IPS DF 6.9 (cell line): ENCODE data around the gene YKT6.

ENCODE experiments used
- DNase-seq: peaks from one replicate; pipeline ENCODE4 v3.0.0-alpha.2; 2013; ENCODE audit warnings: low read depth, low spot score
- H3K27ac ChIP-seq: one replicate; pipeline ENCODE4 v1.5.1; 2013; ENCODE audit warnings: low read length, control low read depth
- H3K27me3 ChIP-seq: 2 replicates; pipeline ENCODE4 v1.6.1; 2013; ENCODE audit warnings: mild to moderate bottlenecking, low read length; ENCODE audit not compliant: control insufficient read depth, insufficient read depth
- H3K36me3 ChIP-seq: 2 replicates; pipeline ENCODE4 v1.6.1; 2013; ENCODE audit warnings: low read length; ENCODE audit not compliant: control insufficient read depth, insufficient read depth
- H3K4me1 ChIP-seq: 2 replicates; pipeline ENCODE4 v1.6.1; 2013; ENCODE audit warnings: low read length; ENCODE audit not compliant: control insufficient read depth, insufficient read depth
- H3K4me3 ChIP-seq: 2 replicates; pipeline ENCODE4 v1.5.1; 2013; ENCODE audit warnings: mild to moderate bottlenecking, low read length
- H3K9me3 ChIP-seq: 2 replicates; pipeline ENCODE4 v1.6.1; 2013; ENCODE audit warnings: low read length, inconsistent platforms; ENCODE audit not compliant: control insufficient read depth, insufficient read depth
- WGBS: extraction: QIAGEN DNeasy Blood & Tissue Kit; methylation state at CpG from one replicate; pipeline ENCODE4 v1.1.7; 2013; ENCODE audit warnings: mixed read lengths, missing lambda C conversion rate; ENCODE audit not compliant: insufficient read length, insufficient coverage; 5-methylcytosine and 5-hydroxymethylcytosine counted together

YKT6 gene

GRCh38 chr7:44244282-44244681 lies 43.5 kb downstream of the YKT6 start:
- WGBS, result no CpG with 5 or more reads among the region's 8 CpGs
- DNase-seq, result no peak
- H3K9me3 ChIP-seq, result no peaks in the 10 kb centered on the region
- no peaks in the 10 kb centered on the region for H3K27me3 ChIP-seq
- no peak overlapping the region for H3K27ac ChIP-seq
- no peaks in the 10 kb centered on the region for H3K4me1 ChIP-seq
- H3K4me3 ChIP-seq, result no peak overlapping the region
- H3K36me3 ChIP-seq, result no peaks in the 10 kb centered on the region

- Histone ChIP-seq H3K4me3 (no peak overlapping the region), H3K4me1 (no peaks in the 10 kb centered on the region), H3K27me3 (no peaks in the 10 kb centered on the region), H3K36me3 (no peaks in the 10 kb centered on the region), H3K27ac (no peak overlapping the region), H3K9me3 (no peaks in the 10 kb centered on the region)
- no CpG with 5 or more reads among the region's 7 CpGs for WGBS
- DNase-seq, result no peak
Observed at GRCh38 chr7:44246396-44247113, 45.8 kb downstream of the YKT6 start.

- H3K4me3 ChIP-seq, result no peak overlapping the region
- no peaks in the 10 kb centered on the region for H3K9me3 ChIP-seq
- no CpG with 5 or more reads among the region's 10 CpGs for WGBS
- no peaks in the 10 kb centered on the region for H3K36me3 ChIP-seq
- no peak for DNase-seq
- H3K4me1 ChIP-seq, result no peaks in the 10 kb centered on the region
- no peak overlapping the region for H3K27ac ChIP-seq
- no peaks in the 10 kb centered on the region for H3K27me3 ChIP-seq
Observed at GRCh38 chr7:44247868-44248651, 47.3 kb downstream of the YKT6 start.

GRCh38 chr7:44249639-44250234 lies 49.0 kb downstream of the YKT6 start:
- Histone ChIP-seq H3K27ac (no peak overlapping the region), H3K27me3 (no peaks in the 10 kb centered on the region), H3K4me1 (no peaks in the 10 kb centered on the region), H3K36me3 (no peaks in the 10 kb centered on the region), H3K9me3 (no peaks in the 10 kb centered on the region), H3K4me3 (no peak overlapping the region)
- DNase-seq, result no peak
- no CpG with 5 or more reads among the region's 15 CpGs for WGBS

GRCh38 chr7:44251269-44251668 lies 50.5 kb downstream of the YKT6 start:
- Histone ChIP-seq H3K4me3 (no peak overlapping the region), H3K27me3 (no peaks in the 10 kb centered on the region), H3K27ac (no peak overlapping the region), H3K9me3 (no peaks in the 10 kb centered on the region), H3K36me3 (no peaks in the 10 kb centered on the region), H3K4me1 (no peaks in the 10 kb centered on the region)
- DNase-seq, result no peak
- WGBS, result no CpG with 5 or more reads among the region's 10 CpGs

- no CpG with 5 or more reads among the region's 12 CpGs for WGBS
- H3K4me1 ChIP-seq, result no peaks in the 10 kb centered on the region
- H3K4me3 ChIP-seq, result no peak overlapping the region
- H3K9me3 ChIP-seq, result no peaks in the 10 kb centered on the region
- no peak overlapping the region for H3K27ac ChIP-seq
- DNase-seq, result no peak
- no peaks in the 10 kb centered on the region for H3K36me3 ChIP-seq
- H3K27me3 ChIP-seq, result no peaks in the 10 kb centered on the region
Observed at GRCh38 chr7:44251881-44252280, 51.1 kb downstream of the YKT6 start.

- Histone ChIP-seq H3K27ac (no peak overlapping the region), H3K27me3 (no peaks in the 10 kb centered on the region), H3K9me3 (no peaks in the 10 kb centered on the region), H3K4me1 (no peaks in the 10 kb centered on the region), H3K4me3 (no peak overlapping the region), H3K36me3 (no peaks in the 10 kb centered on the region)
- no peak for DNase-seq
- WGBS, result no CpG with 5 or more reads among the region's 5 CpGs
Observed at GRCh38 chr7:44256459-44256858, 55.7 kb downstream of the YKT6 start.

GRCh38 chr7:44257213-44257612 lies 56.4 kb downstream of the YKT6 start:
- Histone ChIP-seq H3K27me3 (no peaks in the 10 kb centered on the region), H3K9me3 (no peaks in the 10 kb centered on the region), H3K4me1 (no peaks in the 10 kb centered on the region), H3K27ac (no peak overlapping the region), H3K4me3 (no peak overlapping the region), H3K36me3 (no peaks in the 10 kb centered on the region)
- no peak for DNase-seq
- WGBS, result no CpG with 5 or more reads among the region's 6 CpGs

- no peak overlapping the region for H3K4me3 ChIP-seq
- DNase-seq, result no peak
- no CpG with 5 or more reads among the region's 18 CpGs for WGBS
- no peaks in the 10 kb centered on the region for H3K27me3 ChIP-seq
- H3K36me3 ChIP-seq, result no peaks in the 10 kb centered on the region
- no peaks in the 10 kb centered on the region for H3K9me3 ChIP-seq
- no peaks in the 10 kb centered on the region for H3K4me1 ChIP-seq
- no peak overlapping the region for H3K27ac ChIP-seq
Observed at GRCh38 chr7:44257618-44258422, 57.0 kb downstream of the YKT6 start.

GRCh38 chr7:44258423-44258760 lies 57.6 kb downstream of the YKT6 start:
- H3K27me3 ChIP-seq, result no peaks in the 10 kb centered on the region
- H3K4me1 ChIP-seq, result peaks cover 1% of the 10 kb centered on the region; the same call in 1 of the 2 replicates
- no peak for DNase-seq
- no peaks in the 10 kb centered on the region; the same call in 1 of the 2 replicates for H3K36me3 ChIP-seq
- H3K27ac ChIP-seq, result no peak overlapping the region
- H3K4me3 ChIP-seq, result no peak overlapping the region
- no peaks in the 10 kb centered on the region for H3K9me3 ChIP-seq
- WGBS, result no CpG with 5 or more reads among the region's 4 CpGs
